ENCODE results near the gene TCAIM.

TCAIM gene

DNA sequence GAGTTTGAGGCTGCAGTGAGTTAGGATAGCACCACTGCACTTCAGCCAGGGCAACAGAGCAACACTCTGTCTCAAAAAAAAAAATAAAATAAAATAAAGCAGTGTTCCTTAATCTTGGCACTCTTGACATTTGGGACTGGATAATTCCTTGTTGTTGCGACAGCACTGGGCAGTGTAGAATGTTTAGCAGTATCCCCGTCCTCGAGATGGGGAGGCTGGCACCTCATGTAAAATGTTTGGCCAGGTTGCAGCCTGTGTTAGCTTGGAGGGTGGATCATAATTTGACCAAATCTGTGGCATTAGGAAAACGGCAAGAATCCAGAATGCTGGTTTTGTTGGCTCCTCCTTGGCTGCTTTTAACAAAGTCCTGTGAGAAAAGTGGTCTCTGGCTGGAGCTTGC is 91.9 kb downstream of the TCAIM start:
- TF ChIP-seq TAF1 (IDR thresholded peaks at IDR 0.05; ENCODE audit: borderline replicate concordance, insufficient read depth, low read length) (no peak), POLR2AphosphoS5 (IDR thresholded peaks at IDR 0.05; ENCODE audit: low read depth, low read length) (no peak), SIN3A (IDR thresholded peaks at IDR 0.05; ENCODE audit: borderline replicate concordance, insufficient read depth, low read length) (no peak), FOXP2 (optimal IDR thresholded peaks at IDR 0.05; ENCODE audit: borderline replicate concordance, extremely low read depth, extremely low read length, insufficient read depth) (no peak)
- TF ChIP-seq, protein P1, sequence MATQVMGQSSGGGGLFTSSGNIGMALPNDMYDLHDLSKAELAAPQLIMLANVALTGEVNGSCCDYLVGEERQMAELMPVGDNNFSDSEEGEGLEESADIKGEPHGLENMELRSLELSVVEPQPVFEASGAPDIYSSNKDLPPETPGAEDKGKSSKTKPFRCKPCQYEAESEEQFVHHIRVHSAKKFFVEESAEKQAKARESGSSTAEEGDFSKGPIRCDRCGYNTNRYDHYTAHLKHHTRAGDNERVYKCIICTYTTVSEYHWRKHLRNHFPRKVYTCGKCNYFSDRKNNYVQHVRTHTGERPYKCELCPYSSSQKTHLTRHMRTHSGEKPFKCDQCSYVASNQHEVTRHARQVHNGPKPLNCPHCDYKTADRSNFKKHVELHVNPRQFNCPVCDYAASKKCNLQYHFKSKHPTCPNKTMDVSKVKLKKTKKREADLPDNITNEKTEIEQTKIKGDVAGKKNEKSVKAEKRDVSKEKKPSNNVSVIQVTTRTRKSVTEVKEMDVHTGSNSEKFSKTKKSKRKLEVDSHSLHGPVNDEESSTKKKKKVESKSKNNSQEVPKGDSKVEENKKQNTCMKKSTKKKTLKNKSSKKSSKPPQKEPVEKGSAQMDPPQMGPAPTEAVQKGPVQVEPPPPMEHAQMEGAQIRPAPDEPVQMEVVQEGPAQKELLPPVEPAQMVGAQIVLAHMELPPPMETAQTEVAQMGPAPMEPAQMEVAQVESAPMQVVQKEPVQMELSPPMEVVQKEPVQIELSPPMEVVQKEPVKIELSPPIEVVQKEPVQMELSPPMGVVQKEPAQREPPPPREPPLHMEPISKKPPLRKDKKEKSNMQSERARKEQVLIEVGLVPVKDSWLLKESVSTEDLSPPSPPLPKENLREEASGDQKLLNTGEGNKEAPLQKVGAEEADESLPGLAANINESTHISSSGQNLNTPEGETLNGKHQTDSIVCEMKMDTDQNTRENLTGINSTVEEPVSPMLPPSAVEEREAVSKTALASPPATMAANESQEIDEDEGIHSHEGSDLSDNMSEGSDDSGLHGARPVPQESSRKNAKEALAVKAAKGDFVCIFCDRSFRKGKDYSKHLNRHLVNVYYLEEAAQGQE (IDR thresholded peaks at IDR 0.05; ENCODE audit: insufficient read depth in 1 of 2, low read depth in 2 of 2, low read length in 2 of 2): no peak

DNA sequence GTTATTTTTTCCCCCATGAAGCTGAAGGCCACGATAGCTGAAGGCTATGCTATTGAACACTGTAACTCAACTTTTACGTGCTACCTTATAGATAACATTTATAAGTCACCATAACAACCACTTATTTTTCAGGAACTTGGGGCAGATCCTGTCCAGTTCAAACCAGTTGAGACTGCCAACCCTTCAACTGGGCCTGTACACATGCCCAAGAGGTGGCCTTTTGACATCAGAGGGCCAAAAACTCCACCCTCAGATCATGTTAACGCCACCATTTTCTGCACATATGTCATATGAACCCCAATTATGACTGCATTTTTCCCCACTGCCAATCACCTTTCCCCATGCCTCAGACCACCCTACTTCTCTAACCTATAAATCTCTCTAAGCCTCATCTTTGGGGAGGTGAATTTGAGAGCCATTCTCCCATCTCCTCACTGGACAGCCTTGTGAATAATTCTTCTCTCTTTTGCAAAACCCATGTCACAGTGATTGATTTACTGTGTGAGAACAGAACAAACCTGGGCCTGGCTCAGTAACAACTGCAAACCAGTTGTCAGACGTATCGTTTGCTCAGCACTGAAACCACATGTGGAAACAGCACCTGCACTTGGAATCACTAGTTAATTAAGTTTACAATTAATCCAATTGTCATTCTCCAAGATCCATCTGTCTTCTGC is 96.4 kb downstream of the TCAIM start:
- TF ChIP-seq FOXP2 (optimal IDR thresholded peaks at IDR 0.05; ENCODE audit: borderline replicate concordance, extremely low read depth, extremely low read length, insufficient read depth): no peak
- TF ChIP-seq SIN3A (IDR thresholded peaks at IDR 0.05; ENCODE audit: borderline replicate concordance, insufficient read depth, low read length): no peak

DNA sequence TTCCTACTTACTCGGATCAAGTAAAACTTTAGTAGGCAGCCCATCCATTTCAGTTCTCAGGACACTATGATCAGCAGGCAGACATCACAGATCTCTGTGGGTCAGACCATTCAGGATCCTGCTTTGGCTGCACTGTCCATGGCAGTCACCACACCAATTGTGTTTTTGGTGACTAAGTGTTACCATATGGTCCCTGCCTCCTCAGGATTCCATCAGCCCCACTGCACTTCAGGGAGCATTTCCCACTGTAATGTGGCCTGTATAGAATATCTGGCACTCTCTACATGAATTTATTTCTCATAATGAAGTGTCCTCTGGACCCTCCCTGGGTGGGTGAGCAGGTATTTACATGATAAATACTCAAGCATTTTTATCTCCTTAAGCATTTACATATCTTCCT is 97.6 kb downstream of the TCAIM start:
- TF ChIP-seq, protein P1 (IDR thresholded peaks at IDR 0.05; ENCODE audit: insufficient read depth in 1 of 2, low read depth in 2 of 2, low read length in 2 of 2): no peak
- no peak for TF ChIP-seq TAF1 (IDR thresholded peaks at IDR 0.05; ENCODE audit: borderline replicate concordance, insufficient read depth, low read length)

DNA sequence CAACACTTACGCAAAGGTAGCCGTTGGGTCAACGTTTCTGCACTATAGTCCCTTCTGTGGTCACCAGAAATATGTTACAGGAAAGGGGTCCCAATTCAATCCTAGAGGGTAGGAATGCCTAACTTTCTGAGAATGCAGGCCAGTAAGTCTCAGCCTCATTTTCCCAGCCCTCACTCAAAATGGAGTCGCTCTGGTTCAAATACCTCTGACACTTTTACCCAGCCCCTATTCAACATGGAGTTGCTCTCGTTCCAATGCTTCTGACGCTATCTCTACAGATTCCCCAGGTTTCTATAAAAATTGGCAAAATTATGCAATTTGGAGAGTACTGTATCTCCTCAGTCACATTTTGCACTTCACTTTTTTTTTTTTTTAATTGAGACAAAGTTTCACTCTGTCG is 99.2 kb downstream of the TCAIM start:
- TF ChIP-seq TAF1 (IDR thresholded peaks at IDR 0.05; ENCODE audit: borderline replicate concordance, insufficient read depth, low read length) (no peak), FOXP2 (optimal IDR thresholded peaks at IDR 0.05; ENCODE audit: borderline replicate concordance, extremely low read depth, extremely low read length, insufficient read depth) (no peak), SIN3A (IDR thresholded peaks at IDR 0.05; ENCODE audit: borderline replicate concordance, insufficient read depth, low read length) (no peak), POLR2AphosphoS5 (IDR thresholded peaks at IDR 0.05; ENCODE audit: low read depth, low read length) (no peak)
- TF ChIP-seq, protein P1 (IDR thresholded peaks at IDR 0.05; ENCODE audit: insufficient read depth in 1 of 2, low read depth in 2 of 2, low read length in 2 of 2): no peak

DNA sequence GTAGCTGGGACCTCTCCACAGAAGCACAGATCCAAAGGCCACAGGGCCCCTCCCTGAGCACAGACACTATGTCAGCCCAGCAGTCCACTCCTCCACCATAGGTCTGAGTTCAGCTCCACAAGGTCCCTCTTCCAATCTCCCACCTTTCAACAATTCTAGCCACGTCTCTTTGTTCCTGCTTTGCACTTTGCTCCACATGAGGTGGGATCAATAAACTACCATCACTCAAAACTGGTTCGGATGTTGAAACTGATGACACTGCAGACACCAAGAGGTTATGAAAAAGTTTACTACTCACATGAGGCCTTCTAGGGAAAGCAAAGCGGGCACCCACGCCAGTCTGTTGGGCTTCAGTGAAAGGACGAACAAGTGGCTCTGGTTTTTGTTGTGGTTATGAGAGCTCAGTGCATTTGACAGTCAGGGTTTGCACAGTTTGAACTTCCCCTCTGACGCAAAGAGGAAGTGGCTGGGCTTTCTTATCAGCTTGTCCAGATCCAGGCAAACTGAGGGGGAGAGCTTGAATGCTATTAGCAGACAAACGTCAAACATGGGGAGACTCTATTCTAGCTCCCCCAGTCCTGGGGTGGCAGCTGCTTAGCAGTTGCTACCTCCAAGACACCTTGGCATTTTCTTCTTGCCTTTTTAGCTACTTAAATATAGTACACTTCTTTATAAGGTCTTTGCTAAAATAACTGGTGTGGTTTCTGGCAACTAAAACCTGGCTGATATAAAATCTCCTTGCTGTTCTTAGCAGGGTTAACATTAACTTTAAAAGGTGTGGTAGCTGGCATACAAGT is 101.1 kb downstream of the TCAIM start:
- TF ChIP-seq, protein P1 (IDR thresholded peaks at IDR 0.05; ENCODE audit: insufficient read depth in 1 of 2, low read depth in 2 of 2, low read length in 2 of 2): no peak
- TF ChIP-seq POLR2AphosphoS5 (IDR thresholded peaks at IDR 0.05; ENCODE audit: low read depth, low read length): no peak
- no peak for TF ChIP-seq FOXP2 (optimal IDR thresholded peaks at IDR 0.05; ENCODE audit: borderline replicate concordance, extremely low read depth, extremely low read length, insufficient read depth)
- TF ChIP-seq SIN3A (IDR thresholded peaks at IDR 0.05; ENCODE audit: borderline replicate concordance, insufficient read depth, low read length): no peak
- TF ChIP-seq TAF1 (IDR thresholded peaks at IDR 0.05; ENCODE audit: borderline replicate concordance, insufficient read depth, low read length): no peak
